ENCODE measurements around the gene HP1BP3. TPM values are rescaled to one million over a fixed set of nuclear protein-coding genes. Genes with fewer than 3 reads are reported as not detected.
A peak's percentile ranks its signal among the peaks of the same experiment; 100 is the strongest.

The HP1BP3 gene
- total and polyA plus RNA-seq, 10 donors = 47.3 to 272 (median 195) TPM

GRCh38 chr1:20717452-20718342 is 69.4 kb downstream of the HP1BP3 start, which contains the start of gene KIF17:
Gene KIF17 (minus strand): TSS chr1:20718007. CDS start chr1:20717706, 301 bp downstream.
- peaks cover 3 to 14% (median 13%) of the 10 kb centered on the region in 6 donors for H3K4me1 ChIP-seq
- H3K9me3 ChIP-seq = no peaks in the 10 kb centered on the region
- intact Hi-C loops (cut with DNase I; ENCODE audit: low total_unique reads) = no loop called here
- DNase-seq = peak; percentile 92
- H3K36me3 ChIP-seq = no peaks in the 10 kb centered on the region
- peaks cover 0 to 43% (median 17%) of the 10 kb centered on the region in 7 donors for H3K27me3 ChIP-seq (replicated peaks in 1 of 7)
- peak within 1 kb of the TSS in 1 of 8 donors; percentile 12 for H3K27ac ChIP-seq
- H3K4me3 ChIP-seq = peak within 1 kb of the TSS; percentile 23 to 77 (median 51)
- TF ChIP-seq CTCF (IDR thresholded peaks at IDR 0.05 in 8 of 11, conservative IDR thresholded peaks at IDR 0.05 in 3 of 11) (no peak), POLR2A (IDR thresholded peaks at IDR 0.05) (no peak), POLR2AphosphoS5 (IDR thresholded peaks at IDR 0.05) (peak in 1 of 3 donors; percentile 58)
- 2 to 15% (median 3%) methylated on average over 4 to 112 of the region's 112 CpGs for WGBS, 5 donors

- peak; percentile 47 for DNase-seq
Measured at GRCh38 chr1:20716232-20716631, 70.9 kb downstream of the HP1BP3 start.

DNA sequence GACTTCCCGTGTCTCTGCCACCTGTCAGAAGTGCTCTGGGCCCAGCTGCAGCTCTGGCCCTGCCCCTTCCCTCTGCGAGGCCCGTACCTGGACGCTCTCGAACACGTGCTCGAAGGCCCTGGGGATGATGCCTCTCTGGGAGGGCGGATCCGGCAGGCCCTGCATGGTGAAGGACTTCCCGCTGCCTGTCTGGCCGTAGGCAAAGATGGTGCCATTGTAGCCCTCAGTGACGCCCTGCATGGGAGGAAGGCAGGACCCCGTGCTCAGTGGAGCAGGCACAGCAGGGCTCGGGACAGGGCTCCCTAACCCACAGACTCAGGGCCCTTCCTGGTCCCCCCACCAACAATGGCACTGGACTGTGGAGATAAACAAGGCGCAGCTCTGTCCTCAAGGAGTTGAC is 71.7 kb downstream of the HP1BP3 start:
- no peak overlapping the region for H3K27ac ChIP-seq
- DNase-seq = no peak
- TF ChIP-seq POLR2A (IDR thresholded peaks at IDR 0.05) (no peak), POLR2AphosphoS5 (IDR thresholded peaks at IDR 0.05) (no peak), CTCF (IDR thresholded peaks at IDR 0.05 in 8 of 11, conservative IDR thresholded peaks at IDR 0.05 in 3 of 11) (no peak)
- intact Hi-C loops (cut with DNase I; ENCODE audit: low total_unique reads) = no loop called here
- H3K9me3 ChIP-seq = no peaks in the 10 kb centered on the region
- H3K27me3 ChIP-seq (replicated peaks in 1 of 7) = peaks cover 0 to 43% (median 17%) of the 10 kb centered on the region in 7 donors
- H3K4me3 ChIP-seq = no peak overlapping the region
- 79 to 91% (median 88%) methylated on average over 10 to 15 of the region's 15 CpGs for WGBS, 5 donors
- no peaks in the 10 kb centered on the region for H3K36me3 ChIP-seq
- H3K4me1 ChIP-seq = peaks cover 3 to 17% (median 13%) of the 10 kb centered on the region in 6 donors

More at GRCh38 chr1:20716232-20716631, 70.9 kb downstream of the HP1BP3 start:
- WGBS, 5 donors = 85 to 92% (median 87%) methylated on average over 13 of the region's 13 CpGs
- H3K27ac ChIP-seq = no peak overlapping the region
- TF ChIP-seq CTCF (IDR thresholded peaks at IDR 0.05 in 8 of 11, conservative IDR thresholded peaks at IDR 0.05 in 3 of 11) (no peak), POLR2A (IDR thresholded peaks at IDR 0.05) (no peak), POLR2AphosphoS5 (IDR thresholded peaks at IDR 0.05) (no peak)
- peaks cover 3 to 17% (median 13%) of the 10 kb centered on the region in 6 donors for H3K4me1 ChIP-seq
- H3K9me3 ChIP-seq = no peaks in the 10 kb centered on the region
- H3K27me3 ChIP-seq (replicated peaks in 1 of 7) = peaks cover 0 to 43% (median 17%) of the 10 kb centered on the region in 7 donors
- H3K36me3 ChIP-seq = no peaks in the 10 kb centered on the region
- no peak overlapping the region for H3K4me3 ChIP-seq
- intact Hi-C loops (cut with DNase I; ENCODE audit: low total_unique reads) = no loop called here

DNA sequence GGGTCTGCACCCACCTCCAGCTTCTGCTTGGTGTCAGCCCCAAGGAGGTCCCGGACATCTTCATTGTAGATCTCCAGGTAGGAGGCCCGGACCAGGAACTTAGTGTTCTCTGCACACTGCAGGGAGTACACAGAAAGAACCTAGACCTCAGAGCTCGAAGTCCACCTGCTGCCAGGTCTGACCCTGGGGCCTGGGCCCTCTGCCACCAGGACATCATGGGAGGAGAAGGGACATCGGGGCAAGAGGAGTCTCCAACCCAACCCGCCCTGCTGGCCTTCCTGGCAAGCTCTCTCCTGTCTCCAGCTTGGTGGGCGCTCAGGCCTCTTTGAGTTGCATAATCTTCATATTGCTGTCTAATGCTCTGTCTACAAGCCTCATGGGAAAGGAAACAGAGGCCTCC is 73.7 kb downstream of the HP1BP3 start:
- intact Hi-C loops (cut with DNase I; ENCODE audit: low total_unique reads) = no loop called here
- no peak for DNase-seq
- H3K27me3 ChIP-seq (replicated peaks in 1 of 7) = peaks cover 0 to 39% (median 17%) of the 10 kb centered on the region in 7 donors
- no peak overlapping the region for H3K27ac ChIP-seq
- no peaks in the 10 kb centered on the region for H3K9me3 ChIP-seq
- H3K4me3 ChIP-seq = no peak overlapping the region
- no peaks in the 10 kb centered on the region for H3K36me3 ChIP-seq
- TF ChIP-seq POLR2AphosphoS5 (IDR thresholded peaks at IDR 0.05) = no peak
- TF ChIP-seq CTCF (IDR thresholded peaks at IDR 0.05 in 8 of 11, conservative IDR thresholded peaks at IDR 0.05 in 3 of 11) = no peak
- TF ChIP-seq POLR2A (IDR thresholded peaks at IDR 0.05) = no peak
- WGBS, 5 donors = 79 to 93% (median 88%) methylated on average over 6 of the region's 6 CpGs
- H3K4me1 ChIP-seq = peaks cover 3 to 17% (median 13%) of the 10 kb centered on the region in 6 donors
